NT2/D1 (cell line): ENCODE data around the gene SPSB2.

ENCODE experiments used
- DNase-seq: peaks from one replicate; pipeline ENCODE4 v3.0.0-alpha.2; 2011; ENCODE audit warnings: low read depth, low spot score
- H3K27me3 ChIP-seq: 2 replicates; pipeline ENCODE4 v1.6.0; 2011; ENCODE audit warnings: mild to moderate bottlenecking; ENCODE audit not compliant: insufficient read length, insufficient read depth
- H3K36me3 ChIP-seq: 2 replicates; pipeline ENCODE4 v1.6.1; 2011; ENCODE audit warnings: mild to moderate bottlenecking, low read length, mixed read lengths; ENCODE audit not compliant: insufficient read depth, insufficient read length
- H3K4me1 ChIP-seq: 2 replicates; pipeline ENCODE4 v1.5.1; 2011; ENCODE audit not compliant: insufficient read depth, insufficient read length
- H3K4me3 ChIP-seq: 2 replicates; pipeline ENCODE4 v1.5.1; 2011; ENCODE audit warnings: low read depth; ENCODE audit not compliant: insufficient read length
- H3K9ac ChIP-seq: 2 replicates; pipeline ENCODE4 v1.6.0; 2011; ENCODE audit warnings: low read depth; ENCODE audit not compliant: insufficient read length
- H3K9me3 ChIP-seq: 2 replicates; pipeline ENCODE4 v1.5.1; 2011; ENCODE audit warnings: mild to moderate bottlenecking, low read length; ENCODE audit not compliant: insufficient read depth
- SUZ12 ChIP-seq: IDR thresholded peaks from 2 replicates; pipeline ENCODE4 v1.6.1; 2011; ENCODE audit not compliant: insufficient read length, insufficient read depth; ENCODE audit errors: extremely low read depth
- YY1 ChIP-seq: IDR thresholded peaks from 2 replicates; pipeline ENCODE4 v1.6.1; 2011; ENCODE audit not compliant: insufficient read length, insufficient read depth
- ZNF274 ChIP-seq: IDR thresholded peaks from 2 replicates; pipeline ENCODE4 v1.6.1; 2011; ENCODE audit warnings: mild to moderate bottlenecking, low read depth, low read length

SPSB2 gene

DNA sequence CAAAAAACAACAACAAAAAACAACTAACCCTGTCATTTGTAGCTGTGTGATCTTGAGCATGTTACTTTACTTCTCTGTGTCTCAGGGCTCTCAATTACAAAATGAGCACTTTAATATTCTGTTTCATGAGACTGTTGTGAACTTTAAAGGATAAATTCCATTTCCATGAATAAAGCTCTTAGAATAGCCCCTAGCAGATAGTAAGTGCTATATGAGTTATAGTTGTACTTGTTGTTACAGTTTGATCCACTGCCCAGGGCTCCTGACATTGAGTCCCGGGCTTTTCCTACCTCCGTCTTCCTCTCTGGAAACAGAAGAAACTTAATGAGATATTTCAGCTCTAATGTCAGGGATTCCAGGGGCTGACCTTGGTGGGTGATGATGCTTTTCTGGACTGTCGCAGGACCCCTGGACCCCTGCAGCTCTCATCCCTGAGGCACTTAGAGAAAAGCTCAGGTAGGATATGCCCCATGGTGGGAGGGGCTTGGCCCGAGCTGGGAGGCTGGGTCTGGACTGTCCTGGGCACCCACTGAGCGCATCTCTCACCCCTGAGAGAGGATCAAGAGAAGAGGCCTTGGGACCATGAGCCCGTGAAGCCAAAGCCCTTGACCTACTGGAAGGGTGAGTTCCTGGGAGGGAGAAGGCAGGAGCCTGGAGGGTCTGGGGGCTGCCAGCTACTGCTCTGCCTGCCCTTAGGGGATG lies 39.8 kb downstream of the SPSB2 start:
- no peak overlapping the region for H3K9ac ChIP-seq
- H3K4me3 ChIP-seq = no peak overlapping the region
- TF ChIP-seq YY1 (no peak), SUZ12 (no peak), ZNF274 (no peak)
- H3K4me1 ChIP-seq = peaks cover 23% of the 10 kb centered on the region
- no peak for DNase-seq
- no peaks in the 10 kb centered on the region for H3K27me3 ChIP-seq
- H3K9me3 ChIP-seq = no peaks in the 10 kb centered on the region
- H3K36me3 ChIP-seq = peaks cover 80% of the 10 kb centered on the region

DNA sequence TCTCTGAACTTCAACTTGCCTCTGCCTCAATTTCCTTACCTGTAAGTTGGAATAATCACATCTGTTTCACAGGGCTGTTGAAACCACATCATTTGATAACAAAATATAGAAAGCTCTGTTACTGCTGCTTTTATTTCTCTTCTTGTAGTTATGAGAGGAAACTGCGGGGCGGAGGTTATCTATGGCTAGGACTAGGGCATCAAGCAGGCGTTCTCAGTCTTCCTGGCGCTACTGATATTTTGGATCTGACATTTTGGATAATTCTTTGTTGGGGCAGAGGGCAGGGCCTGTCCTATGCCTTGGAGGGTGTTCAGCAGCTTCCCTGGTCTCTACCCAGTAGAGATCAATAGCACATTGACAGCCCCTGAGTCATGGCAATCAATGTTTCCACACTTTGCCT lies 41.0 kb downstream of the SPSB2 start:
- Histone ChIP-seq H3K9ac (no peak overlapping the region), H3K9me3 (no peaks in the 10 kb centered on the region), H3K4me1 (peaks cover 21% of the 10 kb centered on the region), H3K27me3 (no peaks in the 10 kb centered on the region), H3K36me3 (peaks cover 69% of the 10 kb centered on the region), H3K4me3 (no peak overlapping the region)
- DNase-seq = no peak
- TF ChIP-seq SUZ12 (no peak), ZNF274 (no peak), YY1 (no peak)

DNA sequence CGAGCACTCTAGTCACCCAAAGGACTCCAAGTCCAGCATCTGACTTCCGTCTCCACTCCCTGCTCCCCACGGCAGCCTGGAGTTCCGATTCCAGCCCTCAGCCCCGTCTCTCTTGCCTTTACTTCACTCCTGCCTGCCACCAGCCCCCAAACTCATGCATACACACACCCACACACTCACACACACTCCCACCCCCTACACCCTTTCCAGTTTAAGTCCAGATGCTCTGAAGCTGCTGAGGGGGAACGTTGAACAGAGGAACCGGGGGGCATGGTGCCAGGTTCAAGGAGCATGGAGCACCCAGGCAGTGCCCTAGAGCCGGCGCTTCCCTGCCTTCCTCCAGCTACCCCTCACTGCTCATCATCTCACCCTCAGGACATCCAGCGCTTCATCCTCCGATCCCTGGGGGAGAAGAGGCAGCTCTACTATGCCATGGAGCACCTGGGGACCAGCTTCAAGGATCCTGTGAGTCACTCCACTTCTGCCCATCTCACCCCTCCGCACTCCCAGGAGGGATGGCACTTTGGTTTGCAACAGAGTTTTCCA lies 41.6 kb downstream of the SPSB2 start:
- Histone ChIP-seq H3K9ac (no peak overlapping the region), H3K9me3 (no peaks in the 10 kb centered on the region), H3K36me3 (peaks cover 69% of the 10 kb centered on the region), H3K4me1 (peaks cover 27% of the 10 kb centered on the region), H3K4me3 (no peak overlapping the region), H3K27me3 (no peaks in the 10 kb centered on the region)
- TF ChIP-seq YY1 (no peak), ZNF274 (no peak), SUZ12 (no peak)
- no peak for DNase-seq

DNA sequence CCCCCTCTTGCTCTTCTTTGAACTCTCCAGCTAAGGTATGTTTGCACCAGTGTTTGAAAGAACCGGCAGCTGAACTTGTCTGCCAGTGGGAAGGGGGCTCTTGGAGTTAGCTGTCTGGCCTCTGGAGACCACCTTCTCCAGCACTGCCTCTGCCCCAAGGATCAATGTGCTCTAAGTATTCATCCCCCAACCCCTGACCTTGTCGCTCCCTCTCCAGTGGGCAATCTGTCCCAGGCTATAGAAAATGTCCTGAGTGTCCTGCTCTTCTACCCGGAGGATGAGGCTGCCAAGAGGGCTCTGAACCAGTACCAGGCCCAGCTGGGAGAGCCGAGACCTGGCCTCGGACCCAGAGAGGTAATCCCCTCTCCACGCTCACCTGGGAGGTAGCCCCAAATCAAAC lies 42.1 kb downstream of the SPSB2 start:
- peaks cover 69% of the 10 kb centered on the region for H3K36me3 ChIP-seq
- H3K4me1 ChIP-seq = peaks cover 32% of the 10 kb centered on the region
- H3K27me3 ChIP-seq = no peaks in the 10 kb centered on the region
- no peak overlapping the region for H3K4me3 ChIP-seq
- DNase-seq = no peak
- no peak overlapping the region for H3K9ac ChIP-seq
- no peaks in the 10 kb centered on the region for H3K9me3 ChIP-seq
- TF ChIP-seq ZNF274 (no peak), SUZ12 (no peak), YY1 (no peak)

DNA sequence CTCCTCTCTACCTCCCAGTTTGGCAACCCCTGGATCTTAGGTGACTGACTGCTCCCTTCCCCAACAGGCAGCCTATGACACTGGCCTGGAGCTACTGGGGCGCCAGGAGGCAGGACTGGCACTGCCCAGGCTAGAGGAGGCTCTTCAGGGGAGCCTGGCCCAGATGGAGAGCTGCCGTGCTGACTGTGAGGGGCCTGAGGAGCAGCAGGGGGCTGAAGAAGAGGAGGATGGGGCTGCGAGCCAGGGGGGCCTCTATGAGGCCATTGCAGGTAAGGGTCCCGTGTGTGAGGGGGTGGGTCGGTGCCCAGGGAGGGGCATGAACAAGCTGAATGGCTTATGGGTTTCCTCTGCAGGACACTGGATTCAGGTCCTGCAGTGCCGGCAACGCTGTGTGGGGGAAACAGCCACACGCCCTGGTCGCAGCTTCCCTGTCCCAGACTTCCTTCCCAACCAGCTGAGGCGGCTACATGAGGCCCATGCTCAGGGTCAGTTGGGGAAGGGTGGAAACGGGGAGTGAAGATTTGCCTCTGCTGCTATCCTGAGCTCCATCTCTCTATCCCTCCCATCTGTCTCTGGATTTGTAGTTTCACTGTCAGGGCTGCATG lies 42.7 kb downstream of the SPSB2 start:
- no peak for DNase-seq
- Histone ChIP-seq H3K9me3 (no peaks in the 10 kb centered on the region), H3K4me1 (peaks cover 35% of the 10 kb centered on the region), H3K27me3 (no peaks in the 10 kb centered on the region), H3K36me3 (peaks cover 66% of the 10 kb centered on the region), H3K9ac (peak overlapping the region; percentile 94), H3K4me3 (no peak overlapping the region)
- TF ChIP-seq ZNF274 (no peak), SUZ12 (no peak), YY1 (no peak)

DNA sequence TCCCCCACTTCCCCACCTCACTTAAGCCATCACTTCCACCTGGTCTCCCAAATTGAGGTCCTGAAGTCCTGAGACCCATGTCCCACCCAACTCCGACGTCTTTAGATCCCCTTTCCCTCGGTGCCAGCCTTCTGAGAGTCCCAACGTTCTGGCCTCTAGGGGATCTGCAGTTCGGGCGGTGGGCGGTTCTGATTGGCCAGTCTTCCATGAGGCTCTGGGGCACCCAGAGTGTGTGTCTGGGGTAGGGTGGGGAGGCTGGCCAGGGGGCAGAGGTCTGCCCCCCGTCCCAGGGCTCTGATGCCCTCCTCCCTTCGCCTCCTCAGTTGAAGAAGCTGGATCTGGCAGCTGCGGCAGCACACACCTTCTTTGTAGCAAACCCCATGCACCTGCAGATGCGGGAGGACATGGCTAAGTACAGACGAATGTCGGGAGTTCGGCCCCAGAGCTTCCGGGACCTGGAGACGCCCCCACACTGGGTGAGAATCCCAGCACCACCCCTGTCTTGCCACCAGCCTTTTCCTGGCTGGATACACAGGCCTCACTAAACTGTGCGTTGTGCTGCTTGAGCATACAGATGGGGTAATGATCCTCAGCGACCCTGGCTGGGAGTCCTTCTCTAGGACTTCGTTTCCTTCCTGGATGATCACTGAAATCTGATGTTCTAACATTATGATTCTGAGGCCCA lies 43.4 kb downstream of the SPSB2 start:
- TF ChIP-seq ZNF274 = no peak
- TF ChIP-seq SUZ12 = no peak
- no peak for TF ChIP-seq YY1
- Histone ChIP-seq H3K4me1 (peaks cover 43% of the 10 kb centered on the region), H3K36me3 (peaks cover 64% of the 10 kb centered on the region), H3K4me3 (peak overlapping the region; percentile 93), H3K9me3 (no peaks in the 10 kb centered on the region), H3K27me3 (no peaks in the 10 kb centered on the region), H3K9ac (peak overlapping the region; percentile 94)
- DNase-seq = no peak
